NCI-H2107 treated with DMSO at 0.1 percent for 48 hours (cell line): ENCODE results near the gene EFCAB13.

ENCODE experiments used
- DNase-seq: peaks from one replicate; lab custom pipeline; 2025; ENCODE audit not compliant: unreplicated experiment; lab: John Stamatoyannopoulos, UW

The EFCAB13 gene, protein sequence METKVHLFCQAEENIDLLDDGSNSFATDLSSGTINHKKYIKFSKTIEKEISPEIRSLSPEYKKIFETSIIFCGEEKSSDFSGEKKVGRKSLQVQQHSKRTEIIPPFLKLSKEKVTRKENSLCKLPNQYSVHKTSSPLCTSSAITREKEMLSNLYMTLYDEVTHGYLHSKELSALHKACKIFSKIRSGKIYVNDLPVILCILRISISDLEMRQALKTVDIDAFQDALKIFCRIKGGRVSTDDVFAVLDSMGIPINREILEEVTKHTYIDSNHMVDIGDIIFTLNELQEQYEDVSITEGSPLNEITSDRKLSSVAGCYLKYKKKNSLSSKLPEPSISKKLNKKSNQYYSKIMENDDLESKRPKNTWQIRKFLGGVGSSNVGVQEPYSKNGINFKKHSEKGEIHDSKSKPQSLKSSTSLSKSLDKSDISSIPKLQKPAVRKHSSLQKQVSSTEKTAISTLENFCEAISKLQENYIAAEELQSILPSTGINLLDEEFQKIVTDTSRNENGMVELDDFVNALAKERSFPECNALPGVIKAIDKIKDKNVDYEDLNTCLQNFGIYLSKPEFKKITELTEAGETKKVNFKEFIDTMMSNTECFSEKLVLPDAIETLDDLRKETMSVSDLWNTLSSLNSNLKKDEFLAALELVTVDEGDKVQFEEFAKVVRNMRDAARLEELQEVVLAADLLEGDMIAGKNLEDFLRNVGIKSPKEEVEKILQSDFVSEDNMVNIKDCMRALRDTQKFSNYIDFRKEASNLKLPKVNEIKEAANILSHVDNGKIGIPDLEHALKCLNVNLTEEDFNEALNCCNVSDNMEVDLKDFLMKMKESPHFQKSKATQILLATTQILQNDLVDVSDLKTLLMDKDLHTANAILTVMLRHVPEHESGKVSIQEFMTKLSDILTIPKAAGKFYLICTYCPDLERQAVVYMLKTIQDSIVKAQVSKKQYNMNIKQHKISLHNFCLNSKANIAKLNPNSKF

GRCh38 chr17:47323382-47324223 is at the start of gene EFCAB13:
TSS of gene EFCAB13 (plus strand) at chr17:47323955. CDS start at chr17:47328354, 4,399 bp downstream.
- DNase-seq, result peak; percentile 39

GRCh38 chr17:47274319-47275069 is 49.3 kb upstream of the EFCAB13 start:
- DNase-seq, result no peak

GRCh38 chr17:47275245-47275984 is 48.3 kb upstream of the EFCAB13 start:
- DNase-seq, result no peak

DNA sequence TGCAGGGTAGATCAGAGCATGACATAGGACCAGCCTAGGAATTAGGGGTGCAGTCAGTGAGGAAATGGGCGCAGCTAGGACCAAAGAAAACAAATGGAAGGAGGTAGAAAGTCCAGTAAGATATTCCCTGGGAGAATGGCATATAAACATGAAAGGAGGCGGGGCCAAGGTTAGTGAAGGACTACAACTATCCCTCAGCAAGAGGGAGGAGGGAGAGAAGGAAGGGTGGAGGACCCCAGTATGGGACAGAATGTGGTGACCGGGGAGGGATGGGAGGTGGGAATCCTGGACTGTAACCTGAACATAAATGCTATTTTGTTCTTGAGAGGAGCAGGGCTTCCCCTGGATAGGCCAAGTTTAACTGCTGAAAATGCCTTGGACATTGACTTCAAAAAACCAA is 47.3 kb upstream of the EFCAB13 start:
- DNase-seq, result no peak

DNA sequence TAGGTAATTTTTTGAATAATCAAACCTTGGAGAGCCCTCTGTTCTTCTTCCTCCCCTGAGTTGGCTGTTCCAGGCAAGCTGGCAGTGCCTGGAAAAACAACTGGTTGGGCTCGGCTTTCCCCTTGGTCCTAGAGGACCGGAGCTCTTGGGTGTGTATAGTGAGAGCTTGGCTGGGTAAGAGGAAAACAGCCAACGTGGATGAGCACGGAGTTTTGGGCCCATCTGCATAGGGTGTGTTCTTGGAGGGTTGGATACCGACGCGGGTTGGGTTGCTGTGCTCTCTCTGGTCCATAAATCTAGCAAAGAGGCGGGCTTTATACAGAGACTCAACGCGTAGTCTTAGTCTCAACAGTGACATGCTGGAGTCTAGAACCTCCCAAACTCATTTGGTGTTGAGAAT is 46.9 kb upstream of the EFCAB13 start:
- DNase-seq, result peak; percentile 64

DNA sequence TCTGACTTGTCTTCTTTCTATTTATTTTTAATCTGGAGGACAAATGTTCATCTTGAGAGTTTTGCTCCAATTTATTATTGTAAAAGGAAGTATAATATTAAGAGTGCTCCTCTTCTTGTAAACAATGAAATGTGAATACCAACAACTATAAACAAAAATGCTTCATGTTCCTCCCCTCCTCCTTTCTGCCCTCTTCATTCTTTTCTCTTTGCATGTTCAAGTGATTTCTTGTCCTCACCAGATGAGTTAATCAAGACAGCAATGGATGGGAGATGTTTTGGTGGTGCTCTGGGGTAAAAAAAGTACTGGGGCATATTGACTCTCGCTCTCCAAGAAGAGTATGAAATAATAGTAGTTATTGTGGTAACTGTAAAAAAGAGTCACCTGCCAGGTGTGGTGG is 45.8 kb upstream of the EFCAB13 start:
- no peak for DNase-seq

- DNase-seq, result no peak
Observed at GRCh38 chr17:47278561-47278960, 45.2 kb upstream of the EFCAB13 start.

DNA sequence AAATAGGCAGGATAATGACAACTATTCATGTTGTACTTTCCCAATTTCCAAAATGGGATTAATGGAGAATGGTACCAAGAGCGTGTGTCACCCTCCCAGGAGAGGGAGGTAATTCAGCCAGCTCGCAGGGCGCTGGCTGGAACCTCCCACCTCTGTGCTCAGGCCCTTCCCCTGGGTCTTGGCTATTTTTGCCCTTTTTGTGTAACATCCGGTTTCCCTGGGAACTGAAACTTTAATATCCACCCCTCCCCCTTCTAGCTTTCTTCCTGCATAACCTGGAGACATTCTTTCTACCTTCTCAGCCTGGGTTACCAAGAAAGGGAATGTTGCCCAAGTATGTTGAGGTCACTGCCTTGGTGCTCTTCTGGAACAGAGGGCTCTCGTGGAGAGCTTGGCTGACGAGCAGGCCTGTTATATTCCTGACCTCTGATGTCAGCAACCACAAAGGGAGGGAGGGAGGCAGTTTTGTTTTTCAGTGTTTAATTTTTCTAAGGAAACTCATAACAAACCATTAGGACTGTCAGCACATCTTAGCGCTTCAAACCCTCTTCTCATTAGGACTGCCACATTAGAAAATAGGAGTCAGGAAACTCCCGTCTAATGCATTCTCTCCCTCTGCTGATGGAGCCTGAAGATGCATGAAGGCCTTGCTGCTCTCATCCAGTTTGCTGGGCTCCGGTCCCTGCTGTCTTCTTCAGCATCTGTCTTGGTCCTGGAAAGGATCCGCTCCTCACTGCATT is 44.5 kb upstream of the EFCAB13 start:
- no peak for DNase-seq

GRCh38 chr17:47280072-47280811 is 43.5 kb upstream of the EFCAB13 start:
- DNase-seq, result no peak

DNA sequence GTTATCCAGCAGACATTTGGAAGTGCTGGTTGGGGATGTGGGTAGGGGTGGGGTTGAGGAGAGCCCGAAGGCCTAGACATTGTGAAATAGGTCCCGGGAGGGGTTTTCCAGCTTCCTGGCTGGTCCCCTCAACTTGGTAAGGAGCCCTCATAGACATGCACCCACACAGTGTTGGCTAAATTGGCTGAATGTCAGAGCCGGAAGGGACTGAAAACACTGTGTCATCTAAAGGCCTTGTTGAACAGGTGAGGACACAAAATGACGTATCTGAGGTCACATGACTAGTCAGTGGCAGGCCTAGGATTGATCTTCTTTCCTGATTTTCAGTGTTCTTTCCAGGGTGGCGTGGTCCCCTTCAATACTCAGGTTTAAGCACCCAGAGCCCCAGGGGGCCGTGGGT is 42.5 kb upstream of the EFCAB13 start:
- DNase-seq, result no peak

DNA sequence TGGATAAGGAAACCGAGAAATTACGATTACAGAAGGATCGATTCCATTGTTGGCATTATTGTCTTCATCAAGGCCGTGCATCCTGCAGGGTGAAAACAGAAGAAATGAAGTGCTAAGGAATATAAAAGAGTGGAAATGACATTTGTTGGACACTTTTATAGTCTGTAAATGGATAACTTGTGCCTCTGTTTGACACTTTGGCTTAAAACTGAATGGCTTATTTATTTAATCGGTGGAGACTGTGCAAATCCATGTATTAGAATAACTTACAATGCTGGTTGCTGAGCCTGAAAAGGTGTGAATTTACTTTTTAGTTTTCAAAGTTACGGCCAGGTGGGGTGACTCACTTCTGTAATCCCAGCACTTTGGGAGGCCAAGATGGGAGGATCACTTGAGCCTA is 38.8 kb upstream of the EFCAB13 start:
- no peak for DNase-seq

DNA sequence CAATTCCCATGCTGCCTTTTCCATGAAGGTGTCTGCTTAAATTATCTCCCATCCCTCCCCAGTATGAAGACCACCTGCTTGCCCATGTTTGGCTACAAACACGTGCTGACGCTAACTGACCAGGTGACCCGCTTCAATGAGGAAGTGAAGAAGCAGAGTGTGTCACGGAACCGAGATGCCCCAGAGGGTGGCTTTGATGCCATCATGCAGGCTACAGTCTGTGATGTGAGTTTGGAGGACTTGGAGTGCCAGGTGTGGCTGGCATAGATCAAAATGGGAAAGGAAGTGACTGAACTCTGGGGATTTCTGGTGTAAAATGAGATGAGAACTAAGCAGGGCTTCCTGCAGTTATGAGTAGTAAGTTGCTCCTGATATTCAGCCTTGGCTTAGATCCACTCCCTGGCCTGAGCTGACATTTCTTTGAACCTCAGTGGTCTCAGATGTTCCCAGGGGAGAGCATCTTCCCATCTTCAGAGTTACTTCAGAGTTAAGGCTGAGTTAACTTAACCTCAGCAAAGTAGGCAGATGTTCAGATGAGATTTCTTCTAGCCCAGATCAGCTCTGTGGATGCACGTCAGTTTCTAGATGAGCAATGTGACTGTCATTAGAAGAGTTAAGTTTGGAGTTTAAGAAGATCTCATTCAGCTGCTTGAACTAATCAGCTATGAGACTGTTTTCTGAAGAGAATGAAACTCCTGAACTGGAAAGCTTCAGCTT is 37.4 kb upstream of the EFCAB13 start:
- DNase-seq, result no peak

DNA sequence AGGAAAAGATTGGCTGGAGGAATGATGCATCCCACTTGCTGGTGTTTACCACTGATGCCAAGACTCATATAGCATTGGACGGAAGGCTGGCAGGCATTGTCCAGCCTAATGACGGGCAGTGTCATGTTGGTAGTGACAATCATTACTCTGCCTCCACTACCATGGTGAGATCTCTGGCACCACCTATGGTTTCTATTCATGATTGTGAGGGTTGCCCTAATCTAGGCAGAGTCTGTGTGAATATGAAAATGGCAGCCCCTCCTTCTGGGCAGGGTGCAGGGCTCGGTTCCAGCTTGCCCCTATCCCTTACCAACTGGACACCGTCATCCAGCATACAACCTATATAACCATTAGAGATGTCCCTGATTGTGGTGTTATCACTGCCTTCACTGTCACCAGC is 36.7 kb upstream of the EFCAB13 start:
- DNase-seq, result no peak

DNA sequence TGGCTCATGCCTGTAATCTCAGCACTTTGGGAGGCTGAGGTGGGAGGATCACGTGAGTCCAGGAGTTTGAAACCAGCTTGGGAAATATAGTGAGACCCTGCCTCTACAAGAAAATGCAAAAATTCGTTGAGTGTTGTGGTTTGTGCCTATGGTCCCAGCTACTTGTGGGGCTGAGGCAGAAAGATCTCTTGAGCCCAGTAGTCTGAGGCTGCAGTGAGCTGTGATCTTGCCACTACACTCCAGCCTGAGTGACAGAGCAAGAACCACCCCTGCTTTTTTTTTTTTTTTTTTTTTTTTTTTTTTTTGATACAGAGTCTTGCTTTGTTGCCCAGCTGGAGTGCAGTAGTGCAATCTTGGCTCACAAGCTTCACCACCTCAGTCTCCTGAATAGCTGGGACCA is 36.1 kb upstream of the EFCAB13 start:
- no peak for DNase-seq

DNA sequence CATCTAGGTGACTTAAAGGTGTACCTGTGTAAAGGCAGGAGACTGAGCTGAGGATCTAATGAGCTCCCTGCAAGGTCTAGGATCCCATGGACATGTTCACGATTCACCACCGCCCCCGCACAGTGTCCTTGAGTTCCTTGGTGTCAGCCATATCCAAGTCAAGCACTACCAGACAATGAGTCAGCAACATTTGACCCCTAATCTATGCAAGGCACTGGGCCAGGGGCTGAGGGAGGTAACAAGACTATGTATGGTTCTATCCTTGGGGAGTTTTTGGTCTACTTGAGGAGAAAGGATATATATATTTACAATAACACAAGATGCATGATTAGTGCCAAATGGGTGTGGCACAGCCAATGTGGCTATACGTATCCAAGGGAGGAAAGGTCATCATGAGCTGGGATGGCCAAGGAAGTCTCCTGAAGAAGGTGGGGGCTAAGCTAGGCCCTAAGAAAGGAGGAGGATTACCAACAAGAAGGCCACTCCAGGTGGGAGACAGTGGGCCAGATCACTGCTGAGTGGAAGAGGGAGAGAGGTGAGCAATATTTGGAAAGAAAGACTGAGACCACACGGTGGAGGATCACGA is 35.1 kb upstream of the EFCAB13 start:
- no peak for DNase-seq

GRCh38 chr17:47289302-47289701 is 34.5 kb upstream of the EFCAB13 start:
- no peak for DNase-seq

GRCh38 chr17:47290870-47291241 is 32.9 kb upstream of the EFCAB13 start:
- no peak for DNase-seq
